Trophoblast cell (in vitro differentiated cells and primary cell): ENCODE results near the gene TMEM154.

ENCODE experiments used
- DNase-seq, 2 donors: peaks; one replicate each; pipeline ENCODE4 v3.0.0-alpha.2; 2016
- H2AFZ ChIP-seq: 2 replicates; pipeline ENCODE4 v1.6.1; 2013; ENCODE audit warnings: low read length, moderate library complexity, mild to moderate bottlenecking; ENCODE audit not compliant: insufficient read depth, poor library complexity
- H2AK5ac ChIP-seq: 2 replicates; pipeline ENCODE4 v1.6.1; 2013; ENCODE audit warnings: mild to moderate bottlenecking, low read length
- H2BK120ac ChIP-seq: 2 replicates; pipeline ENCODE4 v1.6.1; 2013; ENCODE audit warnings: low read length, mild to moderate bottlenecking, moderate library complexity; ENCODE audit not compliant: insufficient read depth, poor library complexity
- H2BK12ac ChIP-seq: 2 replicates; pipeline ENCODE4 v1.6.1; 2013; ENCODE audit warnings: mild to moderate bottlenecking, low read length, moderate library complexity
- H2BK5ac ChIP-seq: 2 replicates; pipeline ENCODE4 v1.6.1; 2013; ENCODE audit warnings: low read length, low read depth, moderate library complexity, mild to moderate bottlenecking; ENCODE audit not compliant: poor library complexity
- H3K14ac ChIP-seq: 2 replicates; pipeline ENCODE4 v1.6.1; 2013; ENCODE audit warnings: mild to moderate bottlenecking, low read length
- H3K18ac ChIP-seq: 2 replicates; pipeline ENCODE4 v1.6.1; 2013; ENCODE audit warnings: mild to moderate bottlenecking, low read length
- H3K23ac ChIP-seq: 2 replicates; pipeline ENCODE4 v1.6.1; 2013; ENCODE audit warnings: low read length
- H3K27ac ChIP-seq: 2 replicates; pipeline ENCODE4 v1.5.1; 2013; ENCODE audit warnings: low read depth, mild to moderate bottlenecking, inconsistent platforms, low read length, moderate library complexity
- H3K27me3 ChIP-seq: 2 replicates; pipeline ENCODE4 v1.6.1; 2013; ENCODE audit warnings: inconsistent platforms, mild to moderate bottlenecking, low read length, moderate library complexity; ENCODE audit not compliant: insufficient read depth
- H3K36me3 ChIP-seq, 2 experiments: 1 replicate in 1 of 2; 2 replicates in 1 of 2; pipeline ENCODE4 v1.6.1; 2013; ENCODE audit warnings: low read length in 2 of 2, mild to moderate bottlenecking in 2 of 2, moderate library complexity in 1 of 2; ENCODE audit not compliant: insufficient read depth in 2 of 2, control insufficient read depth in 1 of 2
- H3K4ac ChIP-seq: 2 replicates; pipeline ENCODE4 v1.6.1; 2013; ENCODE audit warnings: low read depth, mild to moderate bottlenecking, low read length, moderate library complexity
- H3K4me1 ChIP-seq, 2 experiments: 1 replicate in 1 of 2; 2 replicates in 1 of 2; pipeline ENCODE4 v1.6.1; 2013; ENCODE audit warnings: low read length in 2 of 2, mild to moderate bottlenecking in 2 of 2, moderate library complexity in 1 of 2; ENCODE audit not compliant: insufficient read depth in 2 of 2, control insufficient read depth in 1 of 2
- H3K4me2 ChIP-seq: 2 replicates; pipeline ENCODE4 v1.6.1; 2013; ENCODE audit warnings: inconsistent platforms, mild to moderate bottlenecking, low read length, moderate library complexity
- H3K4me3 ChIP-seq: 2 replicates; pipeline ENCODE4 v1.5.1; 2013; ENCODE audit warnings: mild to moderate bottlenecking, low read depth, low read length, inconsistent platforms
- H3K79me1 ChIP-seq: one replicate; pipeline ENCODE4 v1.6.1; 2013; ENCODE audit warnings: low read length
- H3K79me2 ChIP-seq: 2 replicates; pipeline ENCODE4 v1.6.1; 2013; ENCODE audit warnings: low read length, mild to moderate bottlenecking; ENCODE audit not compliant: control insufficient read depth, insufficient read depth, poor library complexity
- H3K9ac ChIP-seq: 2 replicates; pipeline ENCODE4 v1.6.1; 2013; ENCODE audit warnings: mild to moderate bottlenecking, low read length
- H3K9me3 ChIP-seq: 2 replicates; pipeline ENCODE4 v1.6.1; 2013; ENCODE audit warnings: low read depth, mild to moderate bottlenecking, control low read depth, inconsistent platforms, low read length; ENCODE audit not compliant: insufficient read depth
- H4K12ac ChIP-seq: 2 replicates; pipeline ENCODE4 v1.6.1; 2013; ENCODE audit warnings: low read depth, mild to moderate bottlenecking, low read length, moderate library complexity
- H4K8ac ChIP-seq: 2 replicates; pipeline ENCODE4 v1.6.1; 2013; ENCODE audit warnings: low read depth, mild to moderate bottlenecking, low read length, moderate library complexity
- H4K91ac ChIP-seq: one replicate; pipeline ENCODE4 v1.6.1; 2013; ENCODE audit warnings: low read depth, mild to moderate bottlenecking, low read length, moderate library complexity
- WGBS: extraction: QIAGEN DNeasy Blood & Tissue Kit; methylation state at CpG from one replicate; pipeline ENCODE4 v1.1.7; 2013; ENCODE audit warnings: missing lambda C conversion rate; ENCODE audit not compliant: insufficient read length, insufficient coverage; ENCODE audit errors: extremely low coverage; 5-methylcytosine and 5-hydroxymethylcytosine counted together

The TMEM154 gene

DNA sequence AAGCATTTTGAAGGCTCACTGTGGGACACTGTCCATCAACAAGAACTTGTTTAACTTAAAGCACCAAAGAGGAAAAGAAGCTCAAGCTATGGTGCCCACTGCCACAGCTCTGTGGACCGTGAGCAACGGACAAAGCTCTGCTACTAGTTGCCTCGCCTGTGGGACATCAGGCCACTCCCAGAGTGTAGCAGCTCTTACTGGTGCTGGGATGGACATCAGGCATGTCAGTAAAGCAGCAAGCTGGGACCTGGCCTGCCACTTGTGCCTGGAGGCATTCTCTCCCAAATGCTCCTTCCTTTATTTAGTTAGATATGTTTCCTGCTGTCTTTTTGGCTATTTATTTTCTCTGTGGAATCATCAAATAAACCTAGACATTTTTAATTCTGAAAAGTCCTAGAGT, 46.7 kb downstream of the TMEM154 start:
- Histone ChIP-seq H3K9me3 (peaks cover 2% of the 10 kb centered on the region), H2BK5ac (no peak overlapping the region), H3K4me3 (no peak overlapping the region), H3K14ac (no peak overlapping the region), H2AK5ac (no peak overlapping the region), H4K91ac (no peak overlapping the region), H3K79me1 (no peaks in the 10 kb centered on the region), H3K36me3 (peaks cover 2 to 9% of the 10 kb centered on the region in 2 experiments), H3K9ac (no peak overlapping the region), H2AFZ (no peak overlapping the region), H3K23ac (no peak overlapping the region), H3K27ac (peak overlapping the region; percentile 23), H4K12ac (no peak overlapping the region), H3K4ac (no peak overlapping the region), H2BK120ac (no peak overlapping the region), H3K79me2 (no peaks in the 10 kb centered on the region), H3K4me1 (peaks cover 4% of the 10 kb centered on the region in 2 experiments), H3K4me2 (no peak overlapping the region), H2BK12ac (no peak overlapping the region), H3K18ac (no peak overlapping the region), H4K8ac (no peak overlapping the region), H3K27me3 (no peaks in the 10 kb centered on the region)
- WGBS = no CpG with 5 or more reads among the region's 3 CpGs
- DNase-seq = peak; percentile 13 to 40

DNA sequence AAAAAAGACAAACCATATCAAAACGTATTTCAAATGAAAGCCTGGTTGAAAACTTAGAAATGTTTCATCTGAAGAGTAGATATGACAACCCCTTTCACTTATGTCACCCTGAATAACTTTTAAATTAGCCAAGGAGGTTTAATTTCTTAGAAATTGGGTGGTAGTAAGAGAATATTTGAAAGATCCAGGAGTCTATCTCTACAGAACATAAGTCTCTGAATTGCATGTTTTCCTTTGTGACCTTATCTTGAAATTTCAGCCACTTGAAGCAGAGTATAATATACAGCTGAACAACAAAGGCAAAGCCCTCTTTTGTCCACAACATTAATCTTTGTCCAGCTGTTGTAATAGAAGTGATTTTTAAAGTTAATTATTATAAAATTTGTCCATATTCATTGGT, 49.5 kb downstream of the TMEM154 start:
- Histone ChIP-seq H3K79me1 (no peaks in the 10 kb centered on the region), H3K18ac (no peak overlapping the region), H4K91ac (no peak overlapping the region), H3K4me3 (no peak overlapping the region), H3K79me2 (no peaks in the 10 kb centered on the region), H3K23ac (no peak overlapping the region), H2BK120ac (no peak overlapping the region), H3K27ac (no peak overlapping the region), H3K4me1 (peaks cover 4% of the 10 kb centered on the region in 2 experiments), H3K9me3 (peaks cover 2% of the 10 kb centered on the region), H2BK12ac (no peak overlapping the region), H3K14ac (no peak overlapping the region), H3K4ac (no peak overlapping the region), H4K12ac (no peak overlapping the region), H3K9ac (no peak overlapping the region), H4K8ac (no peak overlapping the region), H3K36me3 (peaks cover 0 to 14% of the 10 kb centered on the region in 2 experiments), H3K4me2 (no peak overlapping the region), H2AK5ac (no peak overlapping the region), H2BK5ac (no peak overlapping the region), H2AFZ (no peak overlapping the region), H3K27me3 (no peaks in the 10 kb centered on the region)
- WGBS = no CpG with 5 or more reads among the region's 1 CpG
- DNase-seq = no peak

DNA sequence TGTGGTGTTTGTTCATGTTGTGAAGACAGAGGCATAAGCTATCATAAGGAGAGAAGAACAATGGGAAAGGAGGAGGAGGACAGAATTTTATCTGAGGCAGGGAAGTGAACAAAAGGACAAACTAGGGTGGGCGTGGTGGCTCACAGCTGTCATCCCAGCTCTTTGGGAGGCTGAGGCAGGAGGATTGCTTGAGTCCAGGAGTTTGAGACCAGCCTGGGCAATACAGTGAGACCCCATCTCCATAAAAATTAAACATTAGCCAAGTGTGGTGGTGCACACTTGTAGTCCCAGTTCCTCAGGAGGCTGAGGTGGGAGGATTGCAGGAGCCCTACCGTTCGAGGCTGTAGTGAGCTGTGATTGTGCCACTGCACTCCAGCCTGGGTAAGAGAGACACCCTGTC, 49.9 kb downstream of the TMEM154 start:
- no peak overlapping the region for H3K4me2 ChIP-seq
- no peak for DNase-seq
- WGBS = no CpG with 5 or more reads among the region's 3 CpGs
- H2AK5ac ChIP-seq = no peak overlapping the region
- no peak overlapping the region for H2BK12ac ChIP-seq
- no peak overlapping the region for H3K9ac ChIP-seq
- H2AFZ ChIP-seq = no peak overlapping the region
- H3K79me2 ChIP-seq = no peaks in the 10 kb centered on the region
- no peak overlapping the region for H2BK120ac ChIP-seq
- no peak overlapping the region for H3K18ac ChIP-seq
- no peak overlapping the region for H3K14ac ChIP-seq
- H3K9me3 ChIP-seq = peaks cover 2% of the 10 kb centered on the region
- H3K4me3 ChIP-seq = no peak overlapping the region
- no peaks in the 10 kb centered on the region for H3K27me3 ChIP-seq
- H2BK5ac ChIP-seq = no peak overlapping the region
- peaks cover 0 to 14% of the 10 kb centered on the region in 2 experiments for H3K36me3 ChIP-seq
- no peak overlapping the region for H4K91ac ChIP-seq
- peaks cover 4% of the 10 kb centered on the region in 2 experiments for H3K4me1 ChIP-seq
- H4K12ac ChIP-seq = no peak overlapping the region
- H3K79me1 ChIP-seq = no peaks in the 10 kb centered on the region
- H3K23ac ChIP-seq = no peak overlapping the region
- H3K4ac ChIP-seq = no peak overlapping the region
- H4K8ac ChIP-seq = no peak overlapping the region
- no peak overlapping the region for H3K27ac ChIP-seq

DNA sequence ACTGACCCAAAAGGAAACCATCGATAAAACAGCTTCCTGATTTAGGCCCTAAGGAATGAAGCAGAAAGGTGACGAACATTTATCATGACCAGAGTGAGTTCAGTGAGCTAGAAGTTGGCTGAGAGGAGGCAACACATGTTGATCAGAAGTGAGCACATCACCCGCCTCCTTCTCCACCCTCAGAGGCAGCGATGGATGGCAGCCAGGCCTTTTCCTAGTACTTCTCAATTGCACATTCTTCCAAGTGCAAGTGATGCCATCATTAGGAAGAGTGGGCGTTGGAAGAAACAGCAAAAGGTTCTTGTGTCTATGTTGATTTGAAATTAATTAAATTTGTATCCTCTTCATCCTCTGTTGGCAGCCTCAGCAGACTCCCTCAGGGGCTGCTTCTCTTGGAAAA, 51.7 kb downstream of the TMEM154 start:
- Histone ChIP-seq H2BK12ac (no peak overlapping the region), H3K23ac (no peak overlapping the region), H2AFZ (no peak overlapping the region), H3K9ac (no peak overlapping the region), H3K9me3 (peaks cover 2% of the 10 kb centered on the region), H4K12ac (no peak overlapping the region), H3K4ac (no peak overlapping the region), H3K36me3 (peaks cover 0 to 14% of the 10 kb centered on the region in 2 experiments), H3K4me2 (no peak overlapping the region), H3K79me2 (no peaks in the 10 kb centered on the region), H3K27me3 (no peaks in the 10 kb centered on the region), H2BK5ac (no peak overlapping the region), H3K27ac (no peak overlapping the region), H4K8ac (no peak overlapping the region), H4K91ac (no peak overlapping the region), H3K18ac (no peak overlapping the region), H3K79me1 (no peaks in the 10 kb centered on the region), H3K4me3 (no peak overlapping the region), H2BK120ac (no peak overlapping the region), H3K14ac (no peak overlapping the region), H3K4me1 (peaks cover 0 to 2% of the 10 kb centered on the region in 2 experiments), H2AK5ac (no peak overlapping the region)
- DNase-seq = no peak
- WGBS = no CpG with 5 or more reads among the region's 5 CpGs
